GM19455 (cell line): ENCODE results near the gene SRSF10.
"Not testable (repeated sequence)": the region's sequence is repeated elsewhere in the genome, so short reads cannot be mapped to it uniquely, and the experiment has no call there.

Source experiments
- ATAC-seq: cut with Tn5 transposase; IDR thresholded peaks from one replicate; pipeline ENCODE4 v1.9.1; 2021; ENCODE audit not compliant: unreplicated experiment

SRSF10 gene

DNA sequence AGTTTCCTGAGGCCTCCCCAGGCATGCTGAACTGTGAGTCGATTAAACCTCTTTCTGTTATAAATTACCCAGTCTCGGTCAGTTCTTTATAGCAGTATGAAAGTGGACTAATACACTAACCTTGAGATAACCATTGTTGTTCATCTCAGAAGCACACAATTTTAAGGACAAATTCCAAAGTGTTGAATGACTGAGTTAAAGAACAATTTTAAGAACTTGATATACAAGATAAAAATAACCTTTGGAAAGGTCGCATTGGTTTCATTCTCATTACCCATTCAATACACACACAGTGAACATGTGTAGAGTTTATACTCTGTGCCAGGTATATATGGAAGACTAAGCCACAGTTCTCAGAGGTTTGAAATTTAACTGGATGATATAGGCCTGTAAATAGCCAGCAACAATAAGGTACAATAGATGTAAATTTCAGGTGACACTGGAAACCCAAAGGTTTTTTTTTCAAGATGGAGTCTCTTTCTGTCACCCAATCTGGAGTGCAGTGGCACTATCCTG is 19.1 kb upstream of the SRSF10 start:
- ATAC-seq: no peak

DNA sequence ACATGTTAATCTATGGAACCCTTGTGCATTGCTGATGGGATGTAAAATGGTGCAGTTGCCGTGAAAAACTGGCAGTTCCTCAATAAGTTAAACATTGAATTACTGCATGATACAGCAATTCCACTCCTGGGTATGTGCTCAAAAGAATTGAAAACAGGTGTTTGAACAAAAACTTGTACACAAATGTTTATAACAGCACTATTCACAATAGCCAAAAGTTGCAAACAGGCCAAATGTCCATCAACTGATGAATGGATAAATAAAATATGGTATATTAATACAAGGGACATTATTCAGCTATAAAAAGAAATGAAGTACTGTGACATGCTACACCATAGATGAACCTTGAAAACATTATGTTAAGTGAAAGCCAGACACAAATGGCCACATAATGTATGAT is 17.7 kb upstream of the SRSF10 start:
- no peak for ATAC-seq

DNA sequence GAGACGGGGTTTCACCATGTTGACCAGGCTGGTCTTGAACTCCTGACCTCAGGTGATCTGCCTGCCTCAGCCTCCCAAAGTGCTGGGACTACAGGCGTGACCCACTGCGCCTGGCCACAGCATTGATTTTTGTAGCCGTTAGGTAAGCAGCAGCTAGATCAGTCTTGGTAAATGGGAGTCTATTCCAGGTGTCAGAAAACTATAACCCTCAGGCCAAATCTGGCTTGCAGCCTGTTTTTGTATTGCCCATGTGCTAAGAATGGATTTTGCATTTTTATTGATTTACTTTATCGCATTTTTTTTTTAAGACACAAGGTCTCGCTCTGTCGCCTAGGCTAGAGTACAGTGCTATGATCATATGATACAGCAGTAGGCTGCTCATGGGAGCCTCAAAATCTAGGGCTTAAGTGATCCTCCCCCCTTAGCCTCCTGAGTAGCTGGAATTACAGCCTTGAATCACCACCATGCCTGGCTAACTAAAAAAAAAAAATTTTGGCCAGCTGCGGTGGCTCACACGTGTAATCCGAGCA is 16.6 kb upstream of the SRSF10 start:
- no peak for ATAC-seq

DNA sequence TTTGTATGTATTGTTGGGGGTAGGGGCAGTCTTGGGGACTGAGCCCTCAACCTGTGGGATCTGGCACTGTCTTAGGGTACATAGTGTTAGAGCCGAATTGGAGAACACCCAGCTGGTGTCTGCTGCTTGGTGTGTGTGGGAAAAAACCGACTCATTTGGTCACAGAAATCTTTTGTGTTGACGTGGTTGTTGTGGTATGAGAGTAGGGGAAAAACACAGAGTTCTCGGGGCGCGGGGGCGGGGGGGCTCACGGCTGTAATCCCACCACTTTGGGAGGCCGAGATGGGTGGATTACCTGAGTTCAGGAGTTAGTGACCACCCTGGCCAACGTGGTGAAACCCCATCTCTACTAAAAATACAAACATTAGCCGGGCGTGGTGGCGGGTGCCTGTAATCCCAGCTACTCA is 15.3 kb upstream of the SRSF10 start:
- ATAC-seq: no peak

DNA sequence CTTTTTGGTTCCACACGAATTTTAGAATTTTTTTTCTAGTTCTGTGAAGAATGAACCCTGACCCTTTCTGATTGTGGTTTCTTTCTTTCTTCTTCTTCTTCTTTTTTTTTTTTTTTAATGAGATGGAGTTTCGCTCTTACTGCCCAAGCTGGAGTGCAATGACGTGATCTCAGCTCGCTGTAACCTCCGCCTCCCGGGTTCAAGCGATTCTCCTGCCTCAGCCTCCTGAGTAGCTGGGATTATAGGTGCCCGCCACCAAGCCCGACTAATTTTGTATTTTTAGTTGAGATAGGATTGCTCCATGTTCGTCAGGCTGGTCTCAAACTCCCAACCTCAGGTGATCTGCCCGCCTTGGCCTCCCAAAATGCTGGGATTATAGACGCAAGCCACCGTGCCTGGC is 11.9 kb upstream of the SRSF10 start:
- not testable (repeated sequence) for ATAC-seq

DNA sequence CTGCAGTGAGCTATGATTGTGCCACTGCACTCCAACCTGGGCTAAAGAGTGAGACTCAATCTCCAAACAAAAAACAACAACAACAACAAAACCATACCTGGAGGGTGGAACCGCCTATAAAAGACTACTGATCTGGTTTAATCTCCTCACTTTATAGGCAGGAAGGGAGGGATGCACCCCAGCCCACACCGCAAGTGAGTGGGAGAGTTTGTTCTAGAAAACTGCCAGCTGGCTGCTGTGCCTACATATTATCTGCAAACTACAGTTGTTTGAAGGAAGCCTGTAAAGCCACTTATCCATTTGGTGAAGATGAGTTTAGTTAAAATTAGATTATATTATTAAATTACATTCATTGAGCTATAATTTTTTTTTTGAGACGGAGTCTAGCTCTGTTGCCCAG is 9.1 kb upstream of the SRSF10 start:
- no peak for ATAC-seq

DNA sequence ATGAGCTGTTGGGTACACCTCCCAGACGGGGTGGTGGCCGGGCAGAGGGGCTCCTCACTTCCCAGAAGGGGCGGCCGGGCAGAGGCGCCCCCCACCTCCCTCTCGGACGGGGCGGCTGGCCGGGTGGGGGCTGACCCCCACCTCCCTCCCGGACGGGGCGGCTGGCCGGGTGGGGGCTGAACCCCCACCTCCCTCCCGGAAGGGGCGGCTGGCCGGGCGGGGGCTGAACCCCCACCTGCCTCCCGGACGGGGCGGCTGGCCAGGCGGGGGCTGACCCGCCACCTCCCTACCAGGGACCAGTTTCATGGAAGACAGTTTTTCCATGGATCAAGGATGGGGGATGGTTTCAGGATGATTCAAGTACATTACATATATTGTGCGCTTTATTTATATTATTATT is 6.9 kb upstream of the SRSF10 start:
- ATAC-seq: not testable (repeated sequence)

DNA sequence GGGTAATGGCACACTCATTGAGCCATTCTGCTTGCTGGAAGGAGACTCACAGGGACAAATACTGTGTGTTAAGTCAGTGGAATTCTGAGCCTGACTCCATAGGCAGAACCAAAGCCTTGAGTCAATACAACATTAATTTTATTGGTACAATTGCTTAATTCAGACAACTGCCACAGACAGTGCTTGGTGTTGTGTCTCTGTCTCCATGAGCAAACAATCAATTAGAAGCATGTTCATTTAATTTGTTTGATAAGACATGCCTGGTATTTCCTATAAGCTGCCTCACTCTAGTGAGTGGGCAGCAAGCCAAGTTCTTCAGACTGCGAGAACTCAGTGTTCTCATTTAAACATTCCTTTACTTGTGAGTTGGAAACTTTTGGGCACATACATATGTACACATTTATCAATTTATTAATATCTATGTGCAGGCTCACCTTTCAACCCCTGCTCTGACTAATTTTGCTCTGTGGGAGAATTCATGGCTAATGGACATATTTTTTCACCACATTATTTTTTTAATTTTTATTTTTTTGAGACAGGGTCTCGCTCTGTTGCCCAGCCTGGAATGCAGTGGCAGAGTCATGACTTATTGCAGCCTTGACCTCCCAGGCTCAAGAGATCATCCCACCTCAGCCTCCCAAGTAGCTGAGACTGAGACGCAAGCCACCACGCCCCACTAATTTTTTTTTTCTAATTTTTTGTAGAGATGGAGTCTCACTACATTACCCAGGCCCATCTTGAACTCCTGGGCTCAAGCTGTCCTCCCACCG is 4.5 kb upstream of the SRSF10 start:
- no peak for ATAC-seq

DNA sequence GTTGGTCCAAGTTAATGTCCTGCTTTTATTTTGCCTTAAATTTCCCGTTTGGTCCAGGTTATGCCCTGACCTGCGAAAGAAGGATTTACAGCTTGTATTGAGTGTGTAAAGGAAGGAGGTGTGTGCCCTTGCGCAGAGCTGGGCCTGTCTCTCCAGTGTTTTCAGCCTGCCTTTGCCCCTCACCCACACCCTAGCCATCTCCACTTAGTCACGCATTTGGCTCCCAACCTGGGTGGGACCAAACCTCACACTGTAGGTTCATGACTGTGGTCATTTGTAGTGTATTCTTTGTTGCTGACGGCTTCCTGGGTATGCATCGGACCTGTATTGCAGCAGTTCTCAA is 572 bp upstream of the SRSF10 start:
- peak; percentile 35 for ATAC-seq

DNA sequence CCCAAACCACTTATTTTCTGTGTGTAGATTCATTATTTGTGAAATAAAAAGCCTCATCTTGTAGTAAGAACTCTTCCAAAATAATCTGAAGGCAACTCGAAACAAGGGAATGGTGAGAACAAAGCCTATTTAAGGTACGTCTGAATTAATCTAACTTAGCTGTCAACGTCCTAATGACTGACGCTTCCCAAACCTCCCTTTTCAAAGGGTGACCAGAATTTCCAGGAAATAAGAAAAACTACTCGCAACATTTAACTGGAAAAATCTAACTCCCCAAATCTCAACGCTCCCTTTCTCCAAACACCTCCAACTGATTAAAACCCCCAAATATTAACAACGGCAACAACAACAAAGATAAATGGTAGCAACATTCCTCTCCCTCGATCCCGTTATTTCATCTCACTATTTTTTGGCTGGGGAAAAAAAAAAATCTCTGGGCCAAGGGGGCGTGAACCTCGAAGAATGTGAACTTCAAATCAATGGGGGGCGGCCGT is 693 bp downstream of the SRSF10 start:
- no peak for ATAC-seq

DNA sequence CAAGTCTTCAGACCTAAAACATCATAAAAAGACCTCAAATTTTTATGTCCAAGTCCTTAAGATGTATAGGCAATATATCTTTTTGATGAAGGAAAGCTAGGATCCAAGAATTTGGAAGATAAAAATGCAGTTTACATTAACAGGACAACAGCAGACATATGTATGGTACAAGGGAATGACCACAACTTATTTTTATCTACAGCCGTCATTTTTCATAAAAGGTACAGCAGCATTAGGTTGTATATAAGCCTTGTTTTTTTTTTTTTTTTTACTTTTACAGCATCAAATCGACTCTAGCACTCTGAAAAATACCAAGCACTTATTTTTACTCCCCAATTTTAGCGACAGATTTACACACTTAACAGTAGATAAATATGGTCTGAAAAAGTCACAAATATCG is 1.3 kb downstream of the SRSF10 start:
- no peak for ATAC-seq

DNA sequence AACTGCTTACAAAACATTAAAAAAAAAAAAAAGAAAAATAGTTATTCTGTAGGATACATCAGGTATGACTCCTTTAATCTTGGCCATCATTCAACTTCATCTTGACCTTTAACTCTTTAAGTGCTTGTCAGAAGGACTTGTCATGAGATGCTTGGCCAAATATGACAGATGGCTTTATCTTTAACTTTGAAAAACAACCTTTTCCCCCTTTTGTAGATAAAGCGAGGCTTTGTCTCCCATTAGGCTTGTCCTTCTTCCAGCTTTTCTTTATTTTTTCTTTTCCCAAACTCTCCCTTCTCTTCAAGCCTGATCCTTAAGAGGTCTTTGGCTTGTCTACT is 2.3 kb downstream of the SRSF10 start:
- ATAC-seq: no peak

DNA sequence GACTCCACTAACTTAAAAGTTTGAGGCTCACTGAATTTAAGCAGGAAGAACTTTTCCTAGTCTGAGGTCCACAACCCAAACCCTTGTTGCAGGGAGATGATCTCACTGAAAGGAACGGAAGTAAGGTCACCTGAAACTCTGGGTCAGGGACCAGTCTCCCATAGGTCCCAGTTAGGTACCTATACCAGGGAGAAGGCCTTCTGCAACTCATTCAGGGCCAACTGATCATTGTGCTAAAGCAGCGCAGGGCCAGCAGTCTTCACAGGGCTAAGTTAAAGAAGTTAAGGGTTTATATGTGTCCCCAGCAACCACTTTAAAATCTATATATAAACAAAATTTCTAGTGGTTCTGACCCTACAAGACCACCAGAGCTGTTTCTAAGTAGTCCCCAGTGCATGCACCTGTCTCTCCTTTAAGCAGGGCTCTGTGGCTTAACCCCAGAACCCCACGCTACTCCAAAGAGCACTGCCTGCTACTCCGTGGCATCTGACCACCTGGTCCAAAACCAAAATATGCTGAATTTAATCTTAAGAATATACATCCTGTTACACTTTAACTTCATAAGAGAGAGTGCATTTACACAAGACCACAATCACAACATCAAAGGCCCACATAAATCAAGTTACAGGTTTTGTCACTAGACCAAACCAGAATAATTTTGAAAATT is 2.8 kb downstream of the SRSF10 start:
- ATAC-seq: no peak

DNA sequence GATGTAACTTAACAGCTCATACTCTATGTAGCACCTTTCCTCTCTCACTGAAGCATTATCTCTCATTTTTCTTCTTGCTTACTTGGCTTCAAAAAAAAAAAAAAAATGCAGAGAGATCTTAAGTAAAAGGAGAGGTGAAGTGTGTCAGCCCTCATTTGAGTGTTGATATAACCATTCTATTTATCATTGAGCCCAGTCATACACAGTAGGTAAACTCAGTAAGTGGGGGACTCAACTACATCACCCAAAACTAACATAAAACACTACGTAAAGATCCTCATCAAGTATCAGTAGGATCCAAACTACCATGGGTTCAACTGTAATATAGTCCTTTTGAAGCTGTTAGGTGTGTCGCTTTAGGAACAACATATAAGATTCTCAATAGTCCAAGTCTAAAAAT is 12.3 kb downstream of the SRSF10 start:
- no peak for ATAC-seq

DNA sequence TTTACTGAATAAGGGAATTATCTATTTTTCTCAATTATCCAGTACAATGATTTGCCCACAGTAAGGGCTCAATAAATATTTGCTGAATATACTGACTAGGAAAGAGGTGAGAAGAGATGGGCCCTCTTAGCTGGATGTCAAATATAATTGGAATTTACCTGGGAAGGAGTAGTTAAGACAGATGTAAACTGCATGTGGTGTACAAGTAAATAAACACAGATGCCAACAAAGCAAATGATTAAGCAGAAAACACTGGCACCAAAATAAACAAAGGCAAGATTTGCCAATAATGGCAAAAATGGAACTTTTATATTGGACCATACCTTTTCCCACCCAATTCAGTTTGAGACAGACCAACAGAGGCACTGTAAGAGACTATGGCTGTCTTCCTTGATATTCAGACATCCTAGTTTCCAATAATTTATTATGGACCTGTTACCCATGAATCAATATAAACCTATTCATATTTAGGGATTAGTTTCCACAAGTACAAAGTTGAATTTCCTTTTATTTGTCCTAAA is 13.1 kb downstream of the SRSF10 start:
- no peak for ATAC-seq

DNA sequence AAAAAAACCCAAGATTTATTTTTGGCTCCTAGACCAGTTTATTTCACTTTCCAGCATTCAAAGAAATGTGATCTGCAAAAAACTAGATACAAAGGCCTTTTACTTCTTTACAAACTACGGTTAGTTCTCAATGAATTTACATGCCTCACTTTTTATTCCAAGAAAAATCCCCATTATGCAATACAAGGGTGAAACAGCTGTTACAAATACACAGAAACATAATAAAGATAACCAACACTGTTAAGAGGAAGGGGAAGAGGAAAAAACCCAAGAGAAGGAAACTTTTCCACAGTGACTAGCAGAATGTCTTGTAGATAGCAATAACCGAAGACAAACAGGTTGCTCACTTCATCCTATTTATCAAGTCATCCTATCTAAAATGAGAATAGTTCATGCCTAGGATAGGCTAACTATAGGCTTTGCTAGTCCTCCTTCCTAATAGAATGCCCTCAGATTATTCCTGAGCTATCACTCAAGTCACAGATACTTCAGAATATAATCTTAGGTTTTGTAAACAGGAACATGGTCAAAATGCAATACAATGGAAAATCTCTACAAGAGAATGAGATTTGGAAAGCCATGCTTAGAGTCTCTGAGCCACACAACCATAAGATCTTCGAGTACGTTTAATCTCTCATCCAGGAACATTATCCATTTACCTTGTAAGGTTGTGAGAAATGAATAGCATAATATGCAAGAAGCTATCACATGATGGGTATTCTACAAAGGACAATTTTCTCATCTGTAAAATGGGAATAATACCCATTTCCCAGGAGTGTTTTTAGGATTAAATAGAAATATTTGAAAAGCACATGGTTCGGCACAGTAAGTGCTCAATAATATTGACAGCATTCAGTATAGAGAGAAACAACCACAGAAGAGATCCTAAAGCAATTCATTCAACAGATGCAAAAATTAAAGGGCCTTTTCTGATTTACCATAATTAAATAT is 15.1 kb downstream of the SRSF10 start:
- no peak for ATAC-seq

DNA sequence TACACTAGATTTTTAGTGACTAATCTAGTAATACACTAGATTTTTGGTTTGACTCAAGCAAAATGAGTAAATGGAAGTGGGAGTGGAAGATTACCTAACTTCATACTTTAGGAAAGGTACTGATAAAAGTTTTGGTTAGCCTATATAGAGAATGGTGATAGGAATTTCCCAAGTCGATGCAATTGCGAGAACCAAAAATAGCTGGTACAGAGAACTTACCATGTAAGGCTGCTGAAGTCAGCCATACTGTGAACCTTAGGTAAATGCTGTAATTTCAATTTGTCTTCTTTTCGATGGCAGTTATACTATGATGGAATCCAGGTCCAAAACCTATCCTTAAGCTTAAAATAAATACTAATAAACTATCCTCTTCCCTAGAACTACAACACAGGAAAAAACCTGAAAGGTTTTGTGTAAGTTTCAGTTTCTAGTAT is 15.9 kb downstream of the SRSF10 start:
- no peak for ATAC-seq

DNA sequence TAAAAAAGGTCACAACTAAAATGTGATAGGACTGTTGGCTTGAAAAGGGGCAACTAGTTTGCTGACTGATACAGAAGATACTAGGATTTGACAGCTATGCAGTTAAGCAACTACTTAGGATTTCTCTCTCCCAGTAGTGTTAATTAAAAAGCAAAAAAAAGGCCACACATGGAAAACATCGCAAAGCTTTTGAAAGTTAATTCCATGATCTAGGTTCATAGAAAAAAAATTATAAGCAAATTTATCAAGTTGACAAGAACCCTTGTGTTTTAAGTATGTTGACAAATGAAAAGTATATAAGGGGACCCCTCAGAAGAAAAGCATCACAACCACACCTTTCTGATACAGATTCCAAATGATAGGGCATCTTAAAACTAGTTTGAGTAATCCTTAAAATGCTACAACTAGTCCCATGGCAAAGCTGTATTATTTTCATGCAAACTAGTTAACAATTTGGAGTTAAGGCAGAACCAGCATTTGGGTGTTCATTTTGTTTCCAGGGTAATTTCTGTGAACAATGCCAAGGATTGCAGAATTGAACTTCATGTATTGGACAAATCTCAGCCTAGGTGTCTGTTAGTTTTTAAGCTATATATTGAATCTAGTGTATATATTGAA is 16.4 kb downstream of the SRSF10 start:
- no peak for ATAC-seq

DNA sequence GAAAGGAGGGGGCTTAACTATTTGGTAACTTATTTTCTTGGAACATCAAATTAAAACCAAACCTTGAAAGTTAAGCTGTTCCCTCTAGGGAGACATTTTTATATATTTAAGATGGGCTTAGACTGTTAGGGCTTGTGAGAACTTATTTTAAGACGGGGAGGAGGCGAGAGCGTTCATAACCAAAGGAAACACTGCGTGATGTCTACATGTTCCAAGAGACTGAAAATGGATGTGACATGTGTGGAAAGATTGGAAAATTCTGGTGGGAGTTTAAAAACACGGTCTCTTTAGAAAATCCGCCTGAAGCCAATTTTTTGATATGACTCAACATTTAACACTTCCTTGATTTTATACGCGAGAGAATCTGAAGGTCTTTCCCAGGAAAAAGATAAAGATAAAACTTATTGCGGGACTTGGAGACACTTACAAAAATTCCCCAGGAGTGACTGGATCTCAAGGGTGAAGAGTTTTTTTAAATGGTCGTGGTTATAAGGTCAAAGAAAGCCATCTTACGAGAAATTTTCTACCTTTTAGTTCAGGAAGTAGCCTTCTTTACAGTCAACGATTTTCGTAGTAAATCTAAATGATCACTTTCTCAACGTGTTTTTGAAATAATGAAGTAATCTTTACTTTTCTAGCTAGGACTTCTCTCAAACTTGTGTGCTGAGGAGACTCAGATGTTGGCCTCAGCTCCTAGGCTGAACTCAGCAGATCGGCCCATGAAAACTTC is 19.7 kb downstream of the SRSF10 start:
- ATAC-seq: no peak
